DMS79 (cell line): ENCODE measurements around the gene EVA1C.
"Not testable (repeated sequence)": the region's sequence is repeated elsewhere in the genome, so short reads cannot be mapped to it uniquely, and the experiment has no call there.

Source experiments
- DNase-seq: peaks from one replicate; lab custom pipeline; 2025; lab: John Stamatoyannopoulos, UW

Gene EVA1C

GRCh38 chr21:32530809-32531208 lies 118.3 kb downstream of the EVA1C start:
- DNase-seq = not testable (repeated sequence)

GRCh38 chr21:32531561-32531960 lies 119.1 kb downstream of the EVA1C start:
- not testable (repeated sequence) for DNase-seq

- no peak for DNase-seq
Observed at GRCh38 chr21:32532636-32533035, 120.1 kb downstream of the EVA1C start.

GRCh38 chr21:32533053-32533452 lies 120.5 kb downstream of the EVA1C start:
- DNase-seq = no peak

- no peak for DNase-seq
Observed at GRCh38 chr21:32533611-32534010, 121.1 kb downstream of the EVA1C start.

- no peak for DNase-seq
Observed at GRCh38 chr21:32534113-32534512, 121.6 kb downstream of the EVA1C start.

- DNase-seq = no peak
Observed at GRCh38 chr21:32535612-32536011, 123.1 kb downstream of the EVA1C start.

DNA sequence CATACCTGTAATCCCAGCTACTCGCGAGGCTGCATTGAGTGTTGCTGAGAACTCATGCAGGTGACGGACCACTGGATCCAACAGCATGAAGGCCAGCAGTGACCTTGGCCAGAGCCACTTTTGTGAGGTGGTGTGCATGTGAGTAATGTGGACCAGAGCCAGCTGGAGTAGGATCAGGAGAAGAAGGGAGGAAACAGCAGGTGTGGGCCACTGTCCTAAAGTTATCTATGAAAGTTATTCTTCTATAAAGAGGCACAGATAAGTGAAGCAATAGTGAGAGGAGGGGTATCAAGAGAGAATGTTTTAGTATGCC lies 125.0 kb downstream of the EVA1C start:
- no peak for DNase-seq

GRCh38 chr21:32538147-32538792 lies 125.8 kb downstream of the EVA1C start:
- no peak for DNase-seq

DNA sequence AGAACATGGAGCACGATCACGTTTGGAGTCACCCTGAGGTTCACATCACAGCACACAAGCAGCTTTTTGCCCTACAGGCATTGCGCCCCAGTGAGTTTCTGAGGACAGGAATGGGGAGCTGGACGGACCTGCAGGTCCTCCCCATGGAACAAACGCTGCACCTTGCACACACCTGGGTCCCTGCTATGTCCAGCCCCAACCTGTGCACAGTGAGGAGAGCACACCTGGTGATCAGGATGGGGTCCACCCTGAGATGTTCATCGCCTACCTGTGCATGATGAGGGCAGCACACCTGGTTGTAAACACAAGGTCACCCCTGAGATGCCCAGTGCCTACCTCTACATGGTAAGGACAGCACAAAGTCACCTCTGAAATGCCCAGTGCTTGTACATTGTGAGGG lies 126.9 kb downstream of the EVA1C start:
- no peak for DNase-seq

GRCh38 chr21:32543056-32543455 lies 130.6 kb downstream of the EVA1C start:
- DNase-seq = not testable (repeated sequence)

DNA sequence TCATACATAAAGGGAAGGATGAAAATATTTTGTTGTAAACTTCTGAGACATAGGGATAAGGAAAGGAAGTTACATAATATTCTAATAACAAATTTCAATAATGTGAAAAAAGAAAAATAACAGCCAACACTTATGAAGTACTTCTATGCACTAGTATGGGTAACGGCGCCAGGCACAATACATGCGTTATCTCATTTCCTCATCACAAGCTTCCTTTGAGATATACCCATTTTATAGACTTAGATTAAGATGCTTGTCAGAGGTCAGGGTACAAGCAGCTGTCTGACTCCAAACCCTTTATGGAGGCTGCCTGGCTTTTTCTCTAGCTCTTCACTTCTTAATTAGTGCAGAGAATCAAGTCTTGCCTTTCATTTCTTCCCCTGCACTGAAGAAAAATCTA lies 131.5 kb downstream of the EVA1C start:
- no peak for DNase-seq

GRCh38 chr21:32544697-32545096 lies 132.2 kb downstream of the EVA1C start:
- DNase-seq = no peak

DNA sequence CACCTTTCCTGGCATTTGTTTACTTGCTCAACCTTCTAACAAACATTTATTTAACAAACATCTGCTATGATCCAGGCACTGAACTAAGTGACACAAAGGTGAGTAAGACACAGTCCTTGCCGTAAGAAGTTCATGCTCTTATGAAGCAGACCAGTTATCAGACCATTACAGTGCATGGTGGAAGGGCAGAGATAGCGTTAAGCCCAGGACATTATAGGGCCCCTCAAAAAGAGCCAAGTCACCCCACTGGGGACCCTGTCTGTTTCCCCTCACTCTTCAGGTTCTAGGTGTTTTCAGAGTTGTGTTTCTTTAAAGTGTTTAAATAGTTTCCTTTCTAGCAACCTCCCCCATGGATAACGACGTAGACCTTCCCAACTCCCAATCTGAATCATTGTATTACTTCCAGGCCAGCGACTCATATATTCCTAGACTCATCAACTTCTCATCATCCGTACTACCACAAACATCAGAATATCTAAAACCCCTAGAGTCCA lies 133.5 kb downstream of the EVA1C start:
- DNase-seq = no peak

GRCh38 chr21:32547018-32547417 lies 134.5 kb downstream of the EVA1C start:
- DNase-seq = no peak

- no peak for DNase-seq
Observed at GRCh38 chr21:32548978-32549377, 136.5 kb downstream of the EVA1C start.

DNA sequence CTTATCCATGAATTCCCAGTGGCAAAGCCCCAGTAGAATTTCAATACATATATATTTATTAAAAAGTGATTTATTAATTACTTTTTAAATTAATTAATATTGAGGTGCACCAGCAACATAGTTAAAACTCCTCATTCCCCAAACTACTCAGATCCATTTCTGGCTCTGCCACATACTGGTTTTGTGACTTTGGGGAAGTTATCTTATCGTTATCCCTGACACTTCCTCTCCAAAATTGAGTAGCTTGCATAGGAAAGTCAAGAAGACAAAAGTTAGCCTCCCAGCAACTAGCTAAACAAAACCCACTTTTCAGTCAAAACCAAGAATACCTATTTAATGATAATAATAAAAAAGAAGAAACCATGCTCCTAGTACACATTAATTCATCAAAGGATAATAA lies 136.9 kb downstream of the EVA1C start:
- DNase-seq = no peak

DNA sequence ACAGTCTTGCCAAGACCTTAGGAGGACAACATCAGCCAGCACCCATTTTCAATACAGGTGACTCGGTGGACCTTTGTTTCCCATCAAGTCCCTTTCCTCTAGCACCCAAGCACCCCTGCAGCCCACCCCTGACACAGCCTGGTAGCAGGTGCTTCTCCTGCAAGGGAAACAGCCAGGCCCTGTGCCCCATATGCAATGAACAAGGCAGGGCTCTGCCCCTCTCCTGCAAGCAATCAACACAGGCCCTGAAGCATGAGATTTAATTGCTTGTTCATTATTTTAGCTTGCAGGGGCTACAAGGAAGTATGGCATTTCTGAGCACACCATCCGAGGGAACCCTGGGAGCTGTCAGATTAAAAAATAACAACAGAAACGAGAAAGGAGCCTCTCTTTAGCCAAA lies 137.4 kb downstream of the EVA1C start:
- DNase-seq = no peak

- DNase-seq = no peak
Observed at GRCh38 chr21:32554832-32555638, 142.5 kb downstream of the EVA1C start.

DNA sequence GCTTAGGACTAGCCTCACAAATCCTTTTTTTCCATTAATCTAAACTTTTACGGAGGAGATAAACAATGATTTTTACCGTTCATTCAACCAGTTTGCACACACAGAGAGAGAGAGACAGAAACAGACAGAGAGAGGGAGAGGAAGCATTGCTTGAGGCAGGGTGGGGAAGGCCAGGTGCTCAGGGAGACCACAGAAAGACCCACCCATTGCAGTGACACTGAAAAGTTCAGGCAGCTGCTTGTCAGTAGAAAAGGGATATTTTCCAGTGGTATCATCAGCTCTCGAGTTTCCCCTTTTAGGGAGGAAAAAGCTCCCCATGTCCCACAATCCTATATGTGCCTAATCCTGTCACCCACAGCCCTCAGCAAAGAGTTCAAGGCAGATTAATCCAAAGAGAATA lies 145.6 kb downstream of the EVA1C start:
- no peak for DNase-seq

DNA sequence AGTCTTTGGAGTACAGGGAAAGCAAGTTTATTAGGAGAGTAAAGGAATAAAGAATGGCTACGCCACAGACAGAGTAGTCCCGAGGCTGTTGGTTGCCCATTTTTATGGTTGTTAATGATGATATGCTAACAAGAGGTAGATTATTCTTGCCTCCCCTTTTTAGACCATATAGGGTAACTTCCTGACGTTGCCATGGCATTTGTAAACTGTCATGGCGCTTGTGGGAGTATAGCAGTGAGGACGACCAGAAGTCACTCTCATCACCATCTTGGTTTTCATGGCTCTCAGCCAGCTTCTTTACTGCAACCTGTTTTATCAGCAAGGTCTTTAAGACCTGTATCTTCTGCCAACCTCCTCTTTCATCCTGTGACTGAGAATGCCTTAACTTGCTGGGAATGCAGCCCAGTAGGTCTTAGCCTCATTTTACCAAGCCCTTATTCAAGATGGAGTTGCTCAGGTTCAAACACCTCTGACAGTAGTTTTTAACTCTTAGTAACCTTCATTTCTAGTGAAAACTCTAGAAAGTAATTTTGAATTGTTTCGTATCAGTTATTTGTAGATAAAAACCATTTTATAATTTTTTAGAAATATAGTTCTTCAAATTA lies 146.6 kb downstream of the EVA1C start:
- DNase-seq = no peak

- DNase-seq = no peak
Observed at GRCh38 chr21:32560896-32561295, 148.4 kb downstream of the EVA1C start.

DNA sequence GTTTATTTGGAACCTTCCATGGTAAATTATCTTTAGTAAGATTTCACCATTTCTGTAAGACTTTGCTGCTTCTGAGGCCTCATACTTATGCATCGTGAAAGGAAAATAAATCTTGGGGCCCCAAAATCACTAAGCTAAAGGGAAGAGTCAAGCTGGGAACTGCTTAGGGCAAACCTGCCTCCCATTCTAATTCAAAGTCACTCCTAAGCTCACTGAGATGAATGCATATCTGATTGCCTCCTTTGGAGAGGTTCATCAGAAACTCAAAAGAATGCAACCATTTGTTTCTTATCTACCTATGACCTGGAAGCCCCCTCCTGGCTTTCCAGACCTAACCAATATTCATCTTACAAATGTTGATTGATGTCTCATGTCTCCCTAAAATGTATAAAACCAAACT lies 149.0 kb downstream of the EVA1C start:
- DNase-seq = not testable (repeated sequence)
